A549 treated with AZD2906 at 1 μM for 4 hours (cell line): ENCODE measurements around the gene LAMC3. TPM values are rescaled to one million over a fixed set of nuclear protein-coding genes. Genes with fewer than 3 reads are reported as not detected.

Experiments
- total RNA-seq: library from RNA; stranded (reverse); fragments of 200-300 nt; extraction: Qiagen RNA extraction; gene quantifications from 5 replicates; pipeline ENCODE4 v1.2.3, GENCODE V29; 2022

Gene LAMC3
- 1.7 to 2.3 TPM (median 2.2 TPM) in 5 replicates for total RNA-seq

DNA sequence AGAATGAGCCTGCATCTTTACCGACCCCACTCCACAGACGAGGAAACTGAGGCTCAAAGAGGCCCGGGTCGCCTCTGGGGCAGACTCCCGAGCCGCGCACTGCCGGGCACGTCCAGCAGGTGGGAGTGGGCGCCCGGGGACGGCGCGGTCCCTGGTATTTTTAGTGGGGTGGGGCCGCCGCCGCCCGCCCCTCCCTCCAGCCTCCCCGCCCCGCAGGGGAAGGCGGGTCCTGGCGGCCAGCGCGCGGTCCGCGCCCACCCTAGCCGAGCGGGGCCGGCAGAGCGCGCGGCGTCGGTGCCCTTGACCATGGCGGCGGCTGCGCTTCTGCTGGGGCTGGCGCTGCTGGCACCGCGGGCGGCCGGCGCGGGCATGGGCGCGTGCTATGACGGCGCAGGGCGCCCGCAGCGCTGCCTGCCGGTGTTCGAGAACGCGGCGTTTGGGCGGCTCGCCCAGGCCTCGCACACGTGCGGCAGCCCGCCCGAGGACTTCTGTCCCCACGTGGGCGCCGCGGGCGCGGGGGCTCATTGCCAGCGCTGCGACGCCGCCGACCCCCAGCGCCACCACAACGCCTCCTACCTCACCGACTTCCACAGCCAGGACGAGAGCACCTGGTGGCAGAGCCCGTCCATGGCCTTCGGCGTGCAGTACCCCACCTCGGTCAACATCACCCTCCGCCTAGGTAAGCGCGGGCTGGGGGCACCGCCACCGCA, at the start of gene LAMC3:
Gene LAMC3, plus strand, starts transcription at position 266 of the 710 bp plus-strand sequence. Its CDS starts 41 bp downstream, at position 307.

DNA sequence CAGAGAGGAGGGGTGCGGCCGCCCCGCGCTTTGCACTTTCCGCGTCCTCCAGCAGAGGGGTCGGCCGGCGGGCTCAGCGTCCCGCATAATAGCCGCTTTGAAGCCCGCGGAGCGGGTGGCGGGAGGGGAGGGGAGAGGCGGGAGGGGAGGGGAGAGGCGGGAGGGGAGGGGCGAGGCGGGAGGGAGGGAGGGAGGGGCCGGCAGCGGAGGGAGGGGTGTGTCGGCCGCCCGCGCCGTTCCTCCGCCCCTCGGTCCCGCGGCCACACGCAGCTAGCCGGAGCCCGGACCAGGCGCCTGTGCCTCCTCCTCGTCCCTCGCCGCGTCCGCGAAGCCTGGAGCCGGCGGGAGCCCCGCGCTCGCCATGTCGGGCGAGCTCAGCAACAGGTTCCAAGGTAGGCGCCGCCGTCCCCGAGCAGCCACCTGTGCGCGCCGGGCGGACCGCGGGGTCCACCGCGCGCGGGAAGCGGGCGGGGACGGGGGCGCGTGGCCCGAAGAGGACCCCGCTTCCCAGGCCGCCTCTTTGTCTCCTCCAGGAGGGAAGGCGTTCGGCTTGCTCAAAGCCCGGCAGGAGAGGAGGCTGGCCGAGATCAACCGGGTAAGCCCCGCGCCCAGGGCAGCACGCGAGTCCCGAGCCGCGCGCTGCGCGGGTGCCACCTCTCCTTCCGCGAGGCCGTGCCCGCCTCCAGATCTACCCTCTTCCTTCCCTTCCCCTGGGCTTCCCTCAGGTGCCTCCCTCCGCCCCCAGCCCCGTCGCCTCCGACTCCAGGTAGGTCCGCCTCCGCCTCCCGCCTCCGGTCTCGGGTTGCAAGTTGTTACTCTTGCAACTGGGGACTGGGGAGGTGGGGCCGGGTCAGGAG, 87.5 kb downstream of the LAMC3 start, which contains the start of gene AIF1L:
Gene AIF1L, plus strand, starts transcription at position 263 of the 857 bp plus-strand sequence. Its CDS starts 99 bp downstream, at position 362.

DNA sequence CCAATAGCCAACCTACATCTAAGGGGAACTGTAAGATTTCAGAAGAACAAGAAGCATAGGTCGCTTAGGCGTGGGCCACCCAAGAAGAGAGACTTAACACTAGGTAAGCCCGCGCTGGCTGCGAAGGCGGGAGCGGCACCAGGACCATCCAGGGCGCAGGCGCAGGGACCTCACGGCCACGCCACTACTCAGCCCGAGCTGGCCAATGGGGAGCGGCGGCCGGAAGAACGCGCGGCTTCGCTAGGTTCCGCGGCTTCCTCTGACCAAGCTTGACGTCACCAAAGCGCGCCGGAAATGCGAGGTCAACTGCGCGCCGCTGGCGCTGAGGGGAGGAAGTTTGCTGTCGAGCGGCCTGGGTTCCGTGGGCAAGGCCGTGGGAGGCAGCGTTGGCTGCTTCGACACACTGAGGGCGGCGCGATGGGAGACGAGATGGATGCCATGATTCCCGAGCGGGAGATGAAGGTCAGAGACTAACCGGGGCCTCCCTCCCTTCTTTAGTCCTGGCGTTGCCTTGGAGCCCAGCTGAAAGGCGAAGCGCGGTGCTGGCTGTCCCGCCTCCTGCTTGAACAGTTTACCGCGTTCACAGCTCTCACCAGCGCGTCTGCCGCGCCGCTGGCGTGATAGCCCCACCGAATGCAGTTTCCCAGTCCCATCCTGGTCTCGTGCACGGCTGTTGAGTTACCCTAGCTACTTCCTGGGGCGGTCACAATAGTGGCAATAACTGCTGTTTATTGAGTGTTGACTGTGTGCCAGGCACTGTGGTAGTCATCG, 116.5 kb downstream of the LAMC3 start, which contains the start of gene NUP214:
Gene NUP214, plus strand, starts transcription at position 299 of the 771 bp plus-strand sequence. Its CDS starts 119 bp downstream, at position 418.

Other genes with a start within 250 kb of the LAMC3 start
- 43.7 to 52.2 TPM (median 49.4 TPM) in 5 replicates for gene ABL1, start 173.9 kb upstream of the LAMC3 start, total RNA-seq
- not detected in 5 replicates for gene QRFP, start 112.4 kb upstream of the LAMC3 start, total RNA-seq
- gene FIBCD1, start 69.9 kb upstream of the LAMC3 start, total RNA-seq: 14.3 to 27.2 TPM (median 25.1 TPM) in 5 replicates
- gene AIF1L, start 87.4 kb downstream of the LAMC3 start, total RNA-seq: 1.8 to 2.0 TPM (median 2.0 TPM) in 5 replicates
- 23.0 to 25.5 TPM (median 24.3 TPM) in 5 replicates for gene NUP214, start 116.4 kb downstream of the LAMC3 start, total RNA-seq